ENCODE measurements around the gene TMEM260.
"Not testable (repeated sequence)": the region's sequence is repeated elsewhere in the genome, so short reads cannot be mapped to it uniquely, and the experiment has no call there.

TMEM260 gene

DNA sequence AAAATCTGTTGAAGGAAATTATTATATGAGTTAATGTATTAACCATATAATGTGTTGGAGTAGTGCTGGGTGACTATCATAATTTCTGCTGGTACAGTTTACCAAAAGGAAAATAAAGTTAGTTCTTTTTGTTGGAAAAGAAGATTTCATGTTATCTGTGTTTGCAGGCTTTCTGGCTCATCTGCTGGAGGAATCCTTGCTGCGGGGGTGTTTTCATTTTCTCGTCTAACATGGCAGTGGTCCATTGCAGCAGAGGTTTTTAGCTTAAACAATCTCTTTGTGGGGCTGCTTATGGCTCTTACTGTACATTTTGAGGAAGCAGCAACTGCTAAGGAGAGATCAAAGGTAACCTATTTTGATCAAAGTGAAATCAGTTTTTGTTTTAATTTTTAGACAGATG lies 24.1 kb downstream of the TMEM260 start:
- DNase-seq, result no peak

GRCh38 chr14:56608689-56609088 lies 29.1 kb downstream of the TMEM260 start:
- no peak for DNase-seq

DNA sequence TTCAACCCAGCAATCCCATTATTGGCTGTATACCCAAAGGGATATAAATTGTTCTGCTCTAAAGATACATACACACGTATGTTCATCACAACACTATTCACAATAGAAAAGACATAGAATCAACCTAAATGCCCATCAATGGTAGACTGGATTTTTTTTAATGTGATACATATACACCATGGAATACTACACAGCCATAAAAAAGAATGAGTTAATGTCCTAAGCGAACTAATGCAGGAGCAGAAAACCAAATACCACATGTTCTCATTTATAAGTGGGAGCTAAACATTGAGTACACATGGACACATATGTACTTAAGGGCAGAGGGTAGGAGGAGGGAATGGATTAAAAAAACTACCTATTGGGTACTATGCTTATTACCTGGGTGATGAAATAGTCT lies 32.1 kb downstream of the TMEM260 start:
- DNase-seq, result not testable (repeated sequence)

- DNase-seq, result no peak
Observed at GRCh38 chr14:56617084-56617483, 37.5 kb downstream of the TMEM260 start.

DNA sequence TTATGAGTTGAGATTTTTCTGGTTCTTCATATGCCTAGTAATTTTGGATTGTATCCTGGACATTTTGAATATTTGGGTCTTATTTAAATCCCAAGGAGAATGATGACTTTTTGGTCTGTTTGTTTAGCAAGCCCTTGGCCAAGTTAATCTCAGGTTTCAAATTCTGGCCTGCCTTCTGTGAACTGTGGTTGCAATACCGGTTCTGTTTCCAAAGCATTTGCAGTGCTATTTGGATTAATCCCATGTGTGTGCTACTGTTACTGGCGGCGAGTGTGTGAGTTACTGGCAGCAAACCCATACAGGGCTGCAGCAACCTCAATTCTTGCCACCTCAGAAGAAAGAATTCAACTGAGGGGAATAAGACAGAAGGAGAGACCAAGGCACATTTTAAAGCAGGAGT lies 51.1 kb downstream of the TMEM260 start:
- no peak for DNase-seq

DNA sequence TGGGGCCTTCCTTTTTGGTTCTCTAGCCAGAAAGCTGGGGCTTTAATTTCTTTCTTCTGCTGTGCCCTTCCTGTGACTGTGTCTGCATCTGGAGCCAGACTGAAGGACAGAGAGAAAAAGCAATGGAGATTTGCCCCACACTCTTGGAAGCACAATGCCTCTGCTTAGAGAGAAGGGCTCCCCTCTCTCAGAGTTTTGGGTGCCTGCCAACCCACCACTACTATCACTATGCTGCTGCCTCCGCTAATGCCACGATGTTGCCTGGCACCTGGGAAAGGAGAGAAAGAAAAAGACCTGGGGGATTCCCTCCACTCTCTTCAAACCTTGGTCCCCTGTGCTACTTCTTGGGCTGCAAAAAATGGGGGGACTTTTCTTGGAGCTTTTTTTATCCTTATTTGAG lies 52.6 kb downstream of the TMEM260 start:
- no peak for DNase-seq

DNA sequence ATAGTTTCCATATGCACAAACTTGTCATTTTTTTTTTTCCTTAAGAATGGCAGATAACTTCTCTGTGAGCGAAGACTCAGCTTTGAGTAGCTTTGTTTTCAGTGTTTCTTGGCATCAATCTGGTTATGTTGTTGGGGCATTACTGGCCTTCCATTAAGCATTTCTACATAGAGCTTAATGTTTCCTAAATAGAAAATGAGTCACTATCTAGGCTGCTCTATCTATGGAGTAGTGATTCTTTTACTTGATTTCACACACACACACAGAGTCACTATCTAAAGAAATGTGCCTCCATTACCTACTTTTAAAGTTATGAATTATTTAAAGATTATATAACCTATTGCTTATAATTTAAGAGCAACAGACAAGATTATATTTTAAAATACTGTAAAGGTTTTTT lies 53.9 kb downstream of the TMEM260 start:
- DNase-seq, result no peak

DNA sequence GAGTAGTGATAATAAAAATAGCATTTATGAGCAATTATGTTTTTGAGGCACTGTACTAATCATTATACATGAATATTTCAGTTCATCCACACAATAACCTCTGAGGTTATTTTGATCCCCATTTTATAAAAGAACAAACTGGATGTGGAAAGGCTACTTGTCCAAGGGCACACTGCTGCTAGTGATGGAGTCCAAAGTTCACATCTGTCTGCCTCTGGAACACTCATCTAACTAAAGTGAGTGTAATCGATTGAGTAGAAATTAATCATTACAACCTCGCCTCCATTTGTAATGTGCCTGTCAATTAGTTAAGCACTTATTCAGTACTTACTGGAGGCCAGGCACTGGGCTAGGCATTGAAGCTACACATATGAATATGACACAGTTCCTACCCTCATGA lies 55.4 kb downstream of the TMEM260 start:
- no peak for DNase-seq

GRCh38 chr14:56647493-56647892 lies 67.9 kb downstream of the TMEM260 start:
- DNase-seq, result no peak

- DNase-seq, result no peak
Observed at GRCh38 chr14:56648508-56649301, 69.1 kb downstream of the TMEM260 start.

DNA sequence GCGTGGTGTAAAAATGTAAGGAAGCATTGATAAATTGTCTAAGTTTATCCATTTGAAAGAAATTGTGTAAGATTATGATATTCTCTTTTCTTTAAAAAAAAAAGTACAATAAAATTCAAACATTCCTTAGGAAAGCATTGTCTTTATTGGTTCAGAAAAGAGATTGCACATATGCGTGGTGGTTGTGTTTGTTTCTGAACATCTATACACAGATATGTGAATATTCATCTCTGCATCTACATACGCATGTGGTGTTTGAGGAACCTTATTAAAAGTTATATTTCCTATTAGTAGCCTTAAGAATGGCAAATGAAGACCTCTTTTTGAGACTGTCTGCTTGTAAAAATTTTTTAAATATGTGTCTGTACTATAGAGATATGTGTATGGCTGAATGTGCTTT lies 69.8 kb downstream of the TMEM260 start:
- no peak for DNase-seq

- no peak for DNase-seq
Observed at GRCh38 chr14:56650048-56650447, 70.5 kb downstream of the TMEM260 start.

DNA sequence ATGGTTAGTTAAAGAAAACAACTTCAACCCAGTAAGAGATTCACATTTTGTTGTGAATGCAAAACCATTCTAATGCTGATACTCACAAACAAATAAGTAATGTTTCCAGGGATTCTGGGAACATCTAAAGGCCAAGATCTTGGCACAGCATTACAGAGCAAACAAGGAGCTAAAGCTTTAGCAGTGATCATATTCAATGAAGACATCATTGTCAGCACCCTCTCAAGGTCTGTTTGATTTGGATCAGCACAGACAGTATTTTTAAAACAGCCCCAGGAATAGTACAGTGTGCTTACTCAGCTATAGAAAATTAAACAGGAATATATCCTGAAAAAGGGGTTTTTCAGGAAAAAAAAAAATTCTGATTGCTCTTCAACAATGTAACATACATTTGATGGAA lies 71.4 kb downstream of the TMEM260 start:
- DNase-seq, result no peak

- no peak for DNase-seq
Observed at GRCh38 chr14:56657604-56658003, 78.0 kb downstream of the TMEM260 start.

- no peak for DNase-seq
Observed at GRCh38 chr14:56659378-56659777, 79.8 kb downstream of the TMEM260 start.

DNA sequence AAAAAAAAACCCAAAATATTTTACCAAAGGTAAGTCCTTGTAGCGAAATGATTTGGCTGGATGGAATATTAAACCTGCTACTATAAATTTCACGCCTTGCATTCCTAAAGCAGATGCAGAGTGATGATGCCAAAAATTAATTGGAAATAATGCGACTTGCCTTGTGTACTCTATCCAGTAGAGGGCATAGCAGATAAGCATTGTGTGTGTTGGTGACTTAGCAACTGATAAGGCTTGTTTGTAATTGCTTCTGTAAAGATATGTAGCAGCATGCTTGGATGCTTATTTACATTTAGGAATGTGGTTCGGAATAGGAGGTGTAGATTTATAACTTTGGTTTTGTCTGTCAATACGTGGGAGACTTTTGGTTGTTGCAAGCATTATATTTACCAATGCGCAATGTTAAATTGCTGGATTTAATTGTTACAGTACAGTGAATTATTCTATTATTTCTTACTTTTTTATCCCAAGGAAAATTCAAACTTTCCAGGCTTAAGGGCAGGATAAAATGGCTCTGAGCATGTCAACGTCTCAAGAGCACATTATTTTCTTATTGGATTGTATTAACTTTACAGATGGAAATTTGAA lies 80.5 kb downstream of the TMEM260 start:
- DNase-seq, result peak; percentile 70

GRCh38 chr14:56660677-56661389 lies 81.2 kb downstream of the TMEM260 start:
- no peak for DNase-seq

DNA sequence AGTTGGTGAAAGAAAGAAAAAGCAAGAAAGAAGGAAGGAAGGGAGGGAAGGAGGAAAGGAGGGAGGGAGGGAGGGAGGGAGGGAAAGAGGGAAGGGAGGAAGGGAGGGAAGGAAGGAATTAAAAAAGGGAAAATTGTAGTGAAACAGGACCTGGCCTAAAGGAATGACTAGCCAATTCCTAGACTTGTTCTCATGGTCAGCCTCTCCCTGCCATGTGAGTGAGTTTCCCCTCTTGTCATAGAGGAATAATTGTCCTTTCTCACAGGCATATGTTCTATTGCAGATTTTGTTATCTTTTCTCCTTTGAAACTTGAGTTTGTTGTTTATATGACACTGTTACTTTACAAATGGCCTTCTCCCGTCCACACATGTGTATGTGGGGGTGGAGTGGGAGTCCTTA lies 81.9 kb downstream of the TMEM260 start:
- DNase-seq, result no peak

- DNase-seq, result no peak
Observed at GRCh38 chr14:56664811-56665421, 85.3 kb downstream of the TMEM260 start.

DNA sequence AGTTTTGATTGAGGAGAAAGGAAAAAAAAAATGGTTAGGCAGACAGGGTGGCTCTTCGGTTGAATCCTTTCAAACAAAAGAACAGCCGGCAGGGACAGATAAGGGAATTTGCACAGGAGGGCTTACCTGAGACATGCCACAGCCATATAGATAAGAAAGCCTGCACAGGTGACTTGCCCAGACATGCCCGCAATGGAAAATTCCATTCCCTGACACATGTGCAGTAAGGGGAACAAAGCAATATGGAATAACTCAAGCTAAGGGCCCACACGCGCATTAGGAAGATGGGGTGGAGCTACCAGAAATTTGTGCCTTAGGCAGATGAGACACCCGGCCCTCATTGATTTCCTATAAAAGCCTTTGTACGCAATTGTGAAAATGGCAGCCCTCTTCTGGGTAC lies 86.7 kb downstream of the TMEM260 start:
- no peak for DNase-seq

DNA sequence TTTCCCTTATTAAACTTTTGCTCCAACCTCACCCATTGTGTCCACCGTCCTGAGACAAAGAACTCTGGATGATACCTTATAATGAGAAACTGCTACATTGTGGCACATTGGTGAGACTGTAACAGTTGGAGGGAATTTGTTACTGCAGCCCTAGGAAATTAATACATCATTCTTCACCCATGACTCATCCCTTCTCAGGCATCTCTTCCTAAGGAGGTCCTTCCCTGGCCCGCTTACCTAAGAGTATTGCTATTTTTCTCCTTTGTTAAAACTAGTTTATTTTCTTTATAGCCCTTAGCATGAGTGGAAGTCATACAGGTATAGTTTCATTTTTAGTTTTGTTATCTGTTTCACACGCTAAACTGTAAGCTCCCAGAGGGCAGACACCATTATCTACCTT lies 87.1 kb downstream of the TMEM260 start:
- DNase-seq, result no peak

- not testable (repeated sequence) for DNase-seq
Observed at GRCh38 chr14:56667290-56667689, 87.7 kb downstream of the TMEM260 start.

GRCh38 chr14:56676042-56676441 lies 96.4 kb downstream of the TMEM260 start:
- DNase-seq, result no peak

GRCh38 chr14:56678838-56679237 lies 99.2 kb downstream of the TMEM260 start:
- DNase-seq, result no peak

All from NCI-H1694 (cell line).